Activated CD4-positive, alpha-beta memory T cell treated with anti-CD3 and anti-CD28 coated beads, Interleukin-2, amount 10 ng/mL, durations not matched to agents 7 days and 5 days (primary cell): ENCODE results near the gene MAFG. TPM values are rescaled to one million over a fixed set of nuclear protein-coding genes. Genes with fewer than 3 reads are reported as not detected.

Source experiments
- CTCF ChIA-PET: fragments of 350-600 bp; sonication (Branson Sonifier 250); formaldehyde crosslinking; loops from one replicate; lab custom pipeline; 2021; ENCODE audit warnings: antibody characterized with exemption, inconsistent platforms; lab: Charles Lee
- POLR2A ChIA-PET: fragments of 350-600 bp; sonication (Branson Sonifier 250); formaldehyde crosslinking; loops from one replicate; lab custom pipeline; 2021; ENCODE audit warnings: antibody characterized with exemption; lab: Charles Lee
- DNase-seq: peaks from one replicate; pipeline ENCODE4 v3.0.0-alpha.2; 2020
- H3K27ac Mint-ChIP-seq: one replicate; pipeline ENCODE4 v1.8.0; 2021; ENCODE audit warnings: mild to moderate bottlenecking, mixed read lengths
- H3K27me3 Mint-ChIP-seq: one replicate; pipeline ENCODE4 v1.8.0; 2021; ENCODE audit warnings: mixed read lengths
- H3K36me3 Mint-ChIP-seq: one replicate; pipeline ENCODE4 v1.8.0; 2021; ENCODE audit warnings: low read depth, mixed read lengths
- H3K4me1 Mint-ChIP-seq: one replicate; pipeline ENCODE4 v1.8.0; 2021; ENCODE audit warnings: mixed read lengths
- H3K4me3 Mint-ChIP-seq: one replicate; pipeline ENCODE4 v1.8.0; 2021; ENCODE audit warnings: mild to moderate bottlenecking, mixed read lengths
- H3K9me3 Mint-ChIP-seq: one replicate; pipeline ENCODE4 v1.8.0; 2021; ENCODE audit warnings: mixed read lengths
- total RNA-seq, 2 experiments: library from RNA; stranded (reverse); gene quantifications; one replicate each; pipeline ENCODE4 v1.2.3, GENCODE V29; 2021

Gene MAFG
- 10 to 100 TPM; 35.2 to 36.5 TPM for total RNA-seq

DNA sequence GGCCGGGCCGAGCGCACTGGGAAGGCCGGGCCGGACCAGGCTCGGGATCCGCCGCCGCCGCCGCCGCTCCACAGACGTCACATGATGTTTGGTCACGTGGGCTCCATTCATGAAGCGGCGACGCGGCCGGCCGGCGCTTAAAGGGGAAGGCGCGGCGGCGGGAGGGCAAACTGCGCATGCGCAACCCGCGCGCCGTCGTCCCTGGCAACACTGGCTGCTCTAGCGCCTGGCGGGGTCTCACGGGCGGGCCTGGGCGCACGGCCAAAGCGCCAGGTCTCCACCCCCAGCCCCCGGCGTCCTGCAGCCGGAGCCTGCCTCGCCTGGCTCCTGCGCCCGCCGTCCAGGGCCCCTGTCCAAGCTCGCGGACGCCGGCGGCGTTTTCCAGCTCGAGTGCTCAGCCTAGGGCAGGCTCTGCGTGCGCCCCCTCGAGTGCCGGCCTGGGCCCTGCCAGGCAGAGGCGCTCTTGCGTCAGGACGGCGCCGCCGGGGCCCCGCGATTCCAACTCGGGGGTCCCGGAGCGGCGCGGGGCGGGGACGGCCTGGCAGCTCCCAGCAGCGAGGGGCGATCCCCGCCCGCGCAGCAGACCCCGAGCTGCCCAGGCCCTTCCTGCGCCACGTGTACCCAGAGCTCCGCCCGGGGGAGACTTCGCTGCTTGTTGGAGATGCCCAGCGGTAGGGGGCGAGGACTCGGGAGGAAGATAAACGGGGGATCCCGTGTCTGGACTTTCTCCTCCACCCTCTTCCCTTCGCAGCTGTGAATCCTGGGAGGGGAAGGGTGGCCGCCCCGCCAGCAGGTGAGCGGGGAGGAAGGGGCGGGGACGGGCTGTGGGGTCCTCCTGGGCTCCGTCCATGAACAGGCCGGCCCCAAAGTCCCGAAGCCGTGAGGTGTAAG, at the start of gene MAFG:
Gene MAFG (minus strand): TSS at position 83 of the 891 bp plus-strand sequence. CDS start 4,550 bp downstream, outside the sequence.
- Mint-ChIP-seq H3K27me3 (peaks cover 4% of the 10 kb centered on the region), H3K27ac (peak within 1 kb of the TSS; percentile 94), H3K4me1 (peaks cover 35% of the 10 kb centered on the region), H3K9me3 (no peaks in the 10 kb centered on the region), H3K4me3 (peak within 1 kb of the TSS; percentile 91), H3K36me3 (peaks cover 7% of the 10 kb centered on the region)
- POLR2A ChIA-PET = interaction anchor here (0.5 to 7.6 kb wide), 12 partner anchors 7 to 226 kb away, joined by 3 to 62 read pairs (median 6); partner anchors contain the start of genes ANAPC11, ARHGDIA, DCXR and MCRIP1
- CTCF ChIA-PET = interaction anchor here (0.7 to 2.7 kb wide), 9 partner anchors 9 to 110 kb away, joined by 3 to 13 read pairs (median 3); partner anchors contain the start of gene DCXR
- DNase-seq = peak; percentile 91

DNA sequence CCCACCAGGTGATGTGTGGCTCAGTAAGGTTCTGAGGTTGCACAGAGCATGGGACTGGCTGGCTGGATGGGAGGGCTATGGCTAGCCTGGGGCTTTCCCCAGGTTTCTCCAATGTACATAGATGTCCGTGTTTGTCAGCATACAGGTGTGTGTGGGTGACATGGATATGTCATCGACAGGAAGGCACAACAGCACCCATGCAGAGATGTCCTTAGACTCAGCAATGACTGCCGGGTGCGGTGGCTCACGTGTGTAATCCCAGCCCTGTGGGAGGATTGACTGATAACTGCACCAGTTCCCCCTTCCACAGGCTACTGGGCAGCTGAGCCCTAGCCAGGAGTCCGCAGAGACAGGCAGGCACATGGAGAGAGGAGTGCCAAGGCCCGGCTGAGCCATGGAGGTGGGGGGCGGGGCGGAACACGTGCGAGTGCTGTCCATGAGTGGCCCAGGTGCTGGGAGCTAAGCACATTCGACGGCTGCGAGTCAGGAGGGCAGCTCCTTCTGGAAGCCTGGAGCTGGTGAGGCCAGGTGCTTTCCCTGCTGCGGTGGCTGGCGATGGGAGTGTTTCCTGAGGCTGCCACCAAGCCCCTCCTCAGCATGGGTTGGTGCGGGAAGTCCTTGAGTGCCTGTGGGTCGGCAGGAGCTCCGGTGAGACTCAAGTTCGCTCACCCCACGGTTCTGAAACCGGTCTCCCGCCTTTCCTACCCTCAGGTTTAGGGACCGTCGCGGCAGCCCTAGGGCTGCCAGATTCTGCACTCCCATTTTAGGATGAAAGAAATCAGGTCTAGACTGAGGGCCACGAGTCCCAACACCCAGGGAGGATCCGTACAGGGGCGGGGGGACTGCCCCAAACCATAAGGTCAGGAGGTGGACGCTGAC, 49.0 kb upstream of the MAFG start:
- DNase-seq = peak; percentile 33
- CTCF ChIA-PET = interaction anchor here (0.8 to 1.3 kb wide), 4 partner anchors 17 to 61 kb away, joined by 3 to 4 read pairs (median 4); partner anchors contain the start of genes CENPX, DCXR and LRRC45

DNA sequence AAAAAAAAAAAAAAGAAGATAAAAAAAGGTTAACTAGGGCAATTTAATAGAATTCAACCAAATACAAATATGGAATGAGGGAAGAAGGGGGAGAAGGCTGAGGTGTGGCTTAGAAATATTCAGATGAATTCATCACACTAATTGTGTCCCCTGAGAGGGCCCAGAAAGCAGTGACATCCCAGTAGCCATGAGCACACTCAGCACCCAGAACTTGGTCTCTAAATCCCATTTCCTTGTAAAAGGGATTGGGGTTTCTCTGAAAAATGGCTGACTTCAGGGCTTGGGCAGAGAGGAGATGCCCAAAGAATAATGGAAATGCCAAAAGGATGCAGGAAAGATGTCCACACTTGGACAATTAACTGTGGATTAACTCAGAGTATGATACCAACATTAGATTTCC, 45.9 kb upstream of the MAFG start:
- H3K9me3 Mint-ChIP-seq = no peaks in the 10 kb centered on the region
- H3K27ac Mint-ChIP-seq = no peak overlapping the region
- H3K27me3 Mint-ChIP-seq = peaks cover 6% of the 10 kb centered on the region
- H3K36me3 Mint-ChIP-seq = no peaks in the 10 kb centered on the region
- H3K4me3 Mint-ChIP-seq = no peak overlapping the region
- DNase-seq = no peak
- ChIA-PET POLR2A (no interaction called here), CTCF (no interaction called here)
- peaks cover 12% of the 10 kb centered on the region for H3K4me1 Mint-ChIP-seq

More for the DNA sequence above, 49.0 kb upstream of the MAFG start:
- H3K4me1 Mint-ChIP-seq = peaks cover 38% of the 10 kb centered on the region
- H3K4me3 Mint-ChIP-seq = peak overlapping the region; percentile 86
- peak overlapping the region; percentile 85 for H3K27ac Mint-ChIP-seq
- peaks cover 6% of the 10 kb centered on the region for H3K27me3 Mint-ChIP-seq
- H3K36me3 Mint-ChIP-seq = peaks cover 12% of the 10 kb centered on the region
- no peaks in the 10 kb centered on the region for H3K9me3 Mint-ChIP-seq
- POLR2A ChIA-PET = interaction anchor here (0.7 to 2.8 kb wide), 17 partner anchors 9 to 464 kb away, joined by 3 to 16 read pairs (median 4); partner anchors contain the start of genes ACTG1, DCXR, SIRT7 and SLC16A3

DNA sequence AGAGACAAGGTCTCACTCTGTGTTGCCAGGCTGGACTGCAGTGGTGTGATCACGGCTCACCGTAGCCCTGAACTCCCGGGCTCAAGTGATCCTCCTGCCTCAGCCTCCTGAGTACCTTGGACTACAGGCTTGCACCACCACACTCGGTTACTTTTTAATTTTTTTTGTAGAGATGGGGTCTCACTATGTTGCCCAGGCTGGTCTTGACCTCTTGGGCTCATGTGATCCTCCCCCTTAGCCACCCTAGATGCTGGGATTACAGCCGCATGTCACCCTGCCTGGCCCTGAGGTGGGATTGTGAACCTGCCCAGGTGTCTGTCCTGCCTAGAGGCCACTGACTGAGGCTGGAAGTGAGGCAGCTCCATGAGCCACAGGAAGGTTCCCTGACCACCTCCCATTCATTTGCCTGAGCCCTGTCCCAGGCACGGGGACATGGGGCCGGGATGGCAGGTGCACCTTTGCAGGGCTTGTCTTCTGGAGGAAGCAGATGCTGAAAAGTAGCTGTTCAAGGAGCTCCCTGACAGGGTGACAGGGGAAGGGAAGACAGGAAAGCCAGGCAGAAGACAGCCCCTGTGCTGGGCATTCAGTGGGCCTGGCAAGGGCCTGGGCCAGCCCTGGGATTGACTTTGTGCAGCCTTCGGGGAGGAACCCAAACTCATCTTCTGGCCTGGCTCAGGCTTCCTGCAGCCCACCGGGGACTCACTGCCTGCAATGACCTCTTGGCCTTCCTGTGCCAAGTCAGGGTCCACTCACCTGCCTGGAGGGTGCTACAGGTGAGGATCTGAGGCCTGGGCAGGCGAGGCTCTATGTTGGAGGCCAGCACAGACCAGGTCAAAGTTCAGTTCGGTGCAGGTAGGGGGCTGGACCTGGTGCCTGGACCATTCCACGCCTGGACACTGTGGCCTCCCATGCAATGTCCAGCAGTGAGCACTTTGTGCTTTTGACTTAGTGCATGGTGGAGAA, 41.6 kb upstream of the MAFG start:
- Mint-ChIP-seq H3K27ac (no peak overlapping the region), H3K27me3 (peaks cover 8% of the 10 kb centered on the region), H3K36me3 (no peaks in the 10 kb centered on the region), H3K9me3 (no peaks in the 10 kb centered on the region), H3K4me3 (no peak overlapping the region), H3K4me1 (peaks cover 6% of the 10 kb centered on the region)
- DNase-seq = no peak
- ChIA-PET CTCF (interaction anchor here (1.5 kb wide), 1 partner anchor 10 kb away, joined by 4 read pairs; no protein-coding TSS in a partner anchor), POLR2A (no interaction called here)

DNA sequence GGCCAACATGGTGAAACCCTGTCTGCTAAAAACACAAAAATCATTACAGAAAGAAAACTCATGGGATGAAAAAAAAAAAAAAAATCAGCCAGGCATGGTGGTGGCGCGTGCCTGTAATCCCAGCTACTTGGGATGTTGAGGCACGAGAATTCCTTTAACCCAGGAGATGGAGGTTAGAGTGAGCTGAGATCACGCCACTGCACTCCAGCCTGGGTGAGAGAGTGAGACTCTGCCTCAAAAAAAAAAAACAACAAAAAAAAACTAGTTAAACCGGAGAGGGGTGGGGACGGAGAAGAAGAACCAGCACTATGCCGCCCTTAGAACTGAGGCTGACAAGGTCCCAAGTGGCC, 40.8 kb upstream of the MAFG start:
- DNase-seq = no peak
- Mint-ChIP-seq H3K36me3 (no peaks in the 10 kb centered on the region), H3K4me3 (no peak overlapping the region), H3K9me3 (no peaks in the 10 kb centered on the region), H3K4me1 (peaks cover 6% of the 10 kb centered on the region), H3K27ac (no peak overlapping the region), H3K27me3 (peaks cover 14% of the 10 kb centered on the region)
- ChIA-PET CTCF (interaction anchor here (0.6 to 1.5 kb wide), 3 partner anchors 9 to 449 kb away, joined by 3 to 4 read pairs (median 3); no protein-coding TSS in a partner anchor), POLR2A (interaction anchor here (0.7 to 2.2 kb wide), 2 partner anchors 8 to 12 kb away, joined by 3 to 16 read pairs; partner anchors contain the start of gene ASPSCR1)

DNA sequence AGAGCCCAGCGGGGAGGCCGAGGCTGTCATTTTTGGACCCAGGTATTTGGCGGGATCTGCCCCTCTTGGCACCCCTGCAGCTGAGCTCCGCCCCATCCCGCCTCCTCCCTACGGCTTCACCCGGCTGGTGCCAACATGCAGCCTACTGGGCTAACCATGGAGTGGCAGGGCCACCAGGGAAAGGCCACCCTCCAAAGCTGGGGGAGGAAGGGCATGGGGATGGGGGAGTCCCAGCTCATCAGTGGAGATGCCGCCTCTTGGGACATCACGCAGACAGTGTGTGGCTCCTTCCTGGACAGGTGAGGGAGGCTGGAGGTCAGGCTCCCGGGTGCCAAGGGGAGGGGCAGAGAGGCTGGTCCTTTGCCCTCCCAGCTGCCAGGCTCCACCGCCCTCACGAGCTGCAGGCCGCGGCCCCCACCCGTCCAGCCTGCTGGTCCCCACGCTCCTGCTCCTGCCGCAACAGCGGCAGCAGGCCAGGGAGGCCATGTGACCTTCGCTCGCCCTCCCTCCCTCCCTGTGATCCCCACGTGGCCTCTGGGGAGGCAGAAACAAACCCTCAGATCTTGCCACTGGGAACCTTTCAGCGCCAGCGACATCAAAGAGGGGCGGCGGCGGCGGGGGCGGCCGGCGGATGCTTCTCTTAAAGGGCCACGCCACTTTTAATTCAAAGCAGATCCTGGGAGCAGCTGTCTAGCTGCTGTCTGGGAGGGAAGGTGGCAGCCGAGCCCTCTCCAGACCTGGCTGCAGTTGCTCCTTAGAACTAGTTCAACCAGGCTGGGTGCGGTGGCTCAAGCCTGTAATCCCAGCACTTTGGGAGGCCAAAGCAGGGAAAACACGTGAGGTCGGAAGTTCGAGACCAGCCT, 40.2 kb upstream of the MAFG start:
- Mint-ChIP-seq H3K27me3 (peaks cover 19% of the 10 kb centered on the region), H3K27ac (no peak overlapping the region)
- DNase-seq = peak; percentile 85

DNA sequence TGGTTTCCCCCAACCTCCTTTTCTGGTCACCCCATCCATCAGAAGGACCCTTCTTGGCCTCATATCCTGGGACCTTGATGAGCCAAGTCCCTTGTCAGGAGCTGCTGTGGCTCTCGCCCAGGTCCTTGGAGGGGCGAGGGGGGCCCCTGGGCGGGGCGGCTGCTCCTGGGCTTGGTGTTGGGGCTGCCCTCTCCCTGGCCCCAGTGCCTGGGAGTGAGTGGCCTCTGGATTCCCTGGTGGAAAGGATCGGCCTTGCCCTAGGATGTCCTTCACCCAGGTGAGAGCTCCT, 39.7 kb upstream of the MAFG start:
- Mint-ChIP-seq H3K36me3 (no peaks in the 10 kb centered on the region), H3K9me3 (no peaks in the 10 kb centered on the region), H3K4me1 (peaks cover 6% of the 10 kb centered on the region), H3K27me3 (peaks cover 23% of the 10 kb centered on the region), H3K27ac (no peak overlapping the region), H3K4me3 (no peak overlapping the region)
- CTCF ChIA-PET = interaction anchor here (1.3 kb wide), 1 partner anchor 53 kb away, joined by 3 read pairs; no protein-coding TSS in a partner anchor
- POLR2A ChIA-PET = interaction anchor here (0.8 to 2.2 kb wide), 3 partner anchors 9 to 262 kb away, joined by 3 to 16 read pairs (median 3); partner anchors contain the start of genes ASPSCR1 and SLC16A3
- no peak for DNase-seq

More for the DNA sequence above, 40.2 kb upstream of the MAFG start:
- CTCF ChIA-PET = interaction anchor here (0.6 to 1.5 kb wide), 3 partner anchors 8 to 450 kb away, joined by 3 to 4 read pairs (median 3); no protein-coding TSS in a partner anchor
- peaks cover 6% of the 10 kb centered on the region for H3K4me1 Mint-ChIP-seq
- no peaks in the 10 kb centered on the region for H3K36me3 Mint-ChIP-seq
- POLR2A ChIA-PET = interaction anchor here (0.7 to 2.2 kb wide), 4 partner anchors 8 to 261 kb away, joined by 3 to 16 read pairs (median 3); partner anchors contain the start of genes ASPSCR1 and SLC16A3
- peak overlapping the region; percentile 32 for H3K4me3 Mint-ChIP-seq
- no peaks in the 10 kb centered on the region for H3K9me3 Mint-ChIP-seq

GRCh38 chr17:81966343-81967243, 39.1 kb upstream of the MAFG start:
- no peak overlapping the region for H3K4me3 Mint-ChIP-seq
- CTCF ChIA-PET = no interaction called here
- DNase-seq = no peak
- POLR2A ChIA-PET = interaction anchor here (0.8 to 2.2 kb wide), 3 partner anchors 10 to 262 kb away, joined by 3 to 16 read pairs (median 3); partner anchors contain the start of genes ASPSCR1 and SLC16A3
- H3K36me3 Mint-ChIP-seq = no peaks in the 10 kb centered on the region
- H3K4me1 Mint-ChIP-seq = peaks cover 6% of the 10 kb centered on the region
- H3K9me3 Mint-ChIP-seq = no peaks in the 10 kb centered on the region
- H3K27ac Mint-ChIP-seq = no peak overlapping the region
- peaks cover 25% of the 10 kb centered on the region for H3K27me3 Mint-ChIP-seq

DNA sequence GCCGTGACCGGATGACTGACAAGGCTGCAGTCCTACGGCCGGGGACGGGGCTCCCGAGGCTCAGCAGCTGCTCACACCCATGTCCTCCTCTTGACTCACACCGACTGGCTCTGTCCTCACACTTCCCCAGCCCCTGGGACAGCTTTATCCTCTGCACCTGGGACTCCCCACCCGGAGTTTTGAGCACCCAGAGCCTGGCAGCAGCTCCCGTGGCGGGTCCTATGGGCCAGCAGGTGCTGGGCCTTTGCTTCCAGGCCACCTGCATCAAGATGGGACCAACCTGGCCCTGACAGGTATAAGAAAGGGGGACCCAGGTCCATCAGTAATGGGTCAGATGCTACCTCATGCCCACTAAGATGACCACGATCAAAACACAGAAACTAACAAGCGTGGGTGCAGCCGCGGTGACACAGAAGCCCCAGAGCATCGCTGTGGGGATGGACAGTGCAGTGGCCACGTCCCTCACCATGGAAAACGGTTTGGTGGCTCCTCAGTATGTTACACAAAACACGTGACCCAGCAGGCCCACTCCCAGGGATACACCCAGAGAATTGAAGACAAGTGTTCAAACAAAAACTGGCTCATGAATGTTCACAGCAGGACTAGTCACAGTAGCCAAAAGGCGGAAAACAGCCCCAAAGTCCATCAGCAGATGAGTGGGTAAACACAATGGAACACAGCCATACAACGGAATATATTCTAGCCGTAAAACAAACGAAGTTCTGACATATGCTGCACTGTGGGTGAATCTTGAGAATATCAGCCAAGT, 36.7 kb upstream of the MAFG start:
- H3K27ac Mint-ChIP-seq = no peak overlapping the region
- ChIA-PET POLR2A (interaction anchor here (1.2 kb wide), 1 partner anchor 8 kb away, joined by 3 read pairs; no protein-coding TSS in a partner anchor), CTCF (interaction anchor here (1.2 kb wide), 1 partner anchor 58 kb away, joined by 5 read pairs; the partner anchor contains the start of genes CENPX and LRRC45)
- peaks cover 25% of the 10 kb centered on the region for H3K27me3 Mint-ChIP-seq
- H3K4me3 Mint-ChIP-seq = no peak overlapping the region
- no peaks in the 10 kb centered on the region for H3K9me3 Mint-ChIP-seq
- H3K4me1 Mint-ChIP-seq = peaks cover 6% of the 10 kb centered on the region
- no peak for DNase-seq
- H3K36me3 Mint-ChIP-seq = no peaks in the 10 kb centered on the region
